HK-2 (cell line): Measurements from ENCODE around the gene CDKAL1.
"Not testable (repeated sequence)": the region's sequence is repeated elsewhere in the genome, so short reads cannot be mapped to it uniquely, and the experiment has no call there.

Source experiments
- DNase-seq: peaks from one replicate; pipeline ENCODE4 v3.0.0-alpha.2; 2018; ENCODE audit not compliant: unreplicated experiment

The CDKAL1 gene

GRCh38 chr6:20639161-20639560 is 104.9 kb downstream of the CDKAL1 start:
- no peak for DNase-seq

- no peak for DNase-seq
Observed at GRCh38 chr6:20640181-20640580, 105.9 kb downstream of the CDKAL1 start.

- DNase-seq: no peak
Observed at GRCh38 chr6:20642441-20642840, 108.2 kb downstream of the CDKAL1 start.

GRCh38 chr6:20644667-20645370 is 110.6 kb downstream of the CDKAL1 start:
- DNase-seq: no peak

- not testable (repeated sequence) for DNase-seq
Observed at GRCh38 chr6:20645572-20645971, 111.3 kb downstream of the CDKAL1 start.

- no peak for DNase-seq
Observed at GRCh38 chr6:20647585-20647984, 113.3 kb downstream of the CDKAL1 start.

GRCh38 chr6:20649696-20650470 is 115.6 kb downstream of the CDKAL1 start:
- not testable (repeated sequence) for DNase-seq

GRCh38 chr6:20652299-20653084 is 118.2 kb downstream of the CDKAL1 start:
- no peak for DNase-seq

- no peak for DNase-seq
Observed at GRCh38 chr6:20653085-20653479, 118.8 kb downstream of the CDKAL1 start.

- no peak for DNase-seq
Observed at GRCh38 chr6:20655317-20655716, 121.1 kb downstream of the CDKAL1 start.

- no peak for DNase-seq
Observed at GRCh38 chr6:20657274-20657800, 123.1 kb downstream of the CDKAL1 start.

GRCh38 chr6:20658053-20658452 is 123.8 kb downstream of the CDKAL1 start:
- no peak for DNase-seq

- no peak for DNase-seq
Observed at GRCh38 chr6:20658516-20658915, 124.3 kb downstream of the CDKAL1 start.

GRCh38 chr6:20660534-20660933 is 126.3 kb downstream of the CDKAL1 start:
- DNase-seq: no peak

GRCh38 chr6:20661721-20662120 is 127.5 kb downstream of the CDKAL1 start:
- no peak for DNase-seq

GRCh38 chr6:20664250-20664649 is 130.0 kb downstream of the CDKAL1 start:
- DNase-seq: no peak

GRCh38 chr6:20665290-20665689 is 131.0 kb downstream of the CDKAL1 start:
- DNase-seq: no peak

- DNase-seq: no peak
Observed at GRCh38 chr6:20669571-20670314, 135.5 kb downstream of the CDKAL1 start.

GRCh38 chr6:20670750-20671149 is 136.5 kb downstream of the CDKAL1 start:
- no peak for DNase-seq

GRCh38 chr6:20672038-20672437 is 137.8 kb downstream of the CDKAL1 start:
- DNase-seq: no peak

- no peak for DNase-seq
Observed at GRCh38 chr6:20673458-20673857, 139.2 kb downstream of the CDKAL1 start.

- no peak for DNase-seq
Observed at GRCh38 chr6:20674664-20675063, 140.4 kb downstream of the CDKAL1 start.
